Activated T-helper 9 cell treated with anti-CD3 and anti-CD28 coated beads, Interleukin-2, amount 50 U/mL, for 16 hours (primary cell): ENCODE measurements around the gene DET1.
"Not testable (repeated sequence)": the region's sequence is repeated elsewhere in the genome, so short reads cannot be mapped to it uniquely, and the experiment has no call there.

Source experiments
- DNase-seq: peaks from one replicate; pipeline ENCODE4 v3.0.0-alpha.2; 2020; ENCODE audit warnings: low read depth

Gene DET1

GRCh38 chr15:88540350-88540749, 6.1 kb downstream of the DET1 start:
- DNase-seq: not testable (repeated sequence)

GRCh38 chr15:88539441-88539840, 7.0 kb downstream of the DET1 start:
- DNase-seq: no peak

- no peak for DNase-seq
Measured at GRCh38 chr15:88538972-88539371, 7.5 kb downstream of the DET1 start.

- no peak for DNase-seq
Measured at GRCh38 chr15:88537591-88538317, 8.7 kb downstream of the DET1 start.

- DNase-seq: no peak
Measured at GRCh38 chr15:88535607-88536313, 10.7 kb downstream of the DET1 start.

GRCh38 chr15:88535100-88535499, 11.4 kb downstream of the DET1 start:
- DNase-seq: no peak

GRCh38 chr15:88533376-88533775, 13.1 kb downstream of the DET1 start:
- DNase-seq: no peak

- DNase-seq: no peak
Measured at GRCh38 chr15:88529021-88529630, 17.4 kb downstream of the DET1 start.

GRCh38 chr15:88526247-88526879, 20.1 kb downstream of the DET1 start:
- DNase-seq: no peak

GRCh38 chr15:88525418-88525817, 21.1 kb downstream of the DET1 start:
- no peak for DNase-seq

GRCh38 chr15:88524094-88524493, 22.4 kb downstream of the DET1 start:
- DNase-seq: not testable (repeated sequence)

- no peak for DNase-seq
Measured at GRCh38 chr15:88518903-88519302, 27.6 kb downstream of the DET1 start.

GRCh38 chr15:88513195-88513594, 33.3 kb downstream of the DET1 start:
- DNase-seq: no peak

- DNase-seq: no peak
Measured at GRCh38 chr15:88512601-88513000, 33.9 kb downstream of the DET1 start.

- DNase-seq: no peak
Measured at GRCh38 chr15:88512078-88512477, 34.4 kb downstream of the DET1 start.

GRCh38 chr15:88511161-88511560, 35.3 kb downstream of the DET1 start:
- DNase-seq: no peak

- no peak for DNase-seq
Measured at GRCh38 chr15:88509964-88510363, 36.5 kb downstream of the DET1 start.

- DNase-seq: no peak
Measured at GRCh38 chr15:88509321-88509720, 37.2 kb downstream of the DET1 start.

GRCh38 chr15:88506628-88507027, 39.9 kb downstream of the DET1 start:
- DNase-seq: no peak

- no peak for DNase-seq
Measured at GRCh38 chr15:88505721-88506120, 40.8 kb downstream of the DET1 start.

GRCh38 chr15:88504445-88504844, 42.0 kb downstream of the DET1 start:
- no peak for DNase-seq

- no peak for DNase-seq
Measured at GRCh38 chr15:88498996-88499395, 47.5 kb downstream of the DET1 start.
